HG02840 (cell line): ENCODE measurements around the gene ATP9B.

ENCODE experiments used
- ATAC-seq: cut with Tn5 transposase; IDR thresholded peaks from one replicate; pipeline ENCODE4 v1.9.1; 2021; ENCODE audit warnings: mild to moderate bottlenecking, moderate library complexity, moderate number of reproducible peaks; ENCODE audit not compliant: unreplicated experiment, low FRiP score

Gene ATP9B

DNA sequence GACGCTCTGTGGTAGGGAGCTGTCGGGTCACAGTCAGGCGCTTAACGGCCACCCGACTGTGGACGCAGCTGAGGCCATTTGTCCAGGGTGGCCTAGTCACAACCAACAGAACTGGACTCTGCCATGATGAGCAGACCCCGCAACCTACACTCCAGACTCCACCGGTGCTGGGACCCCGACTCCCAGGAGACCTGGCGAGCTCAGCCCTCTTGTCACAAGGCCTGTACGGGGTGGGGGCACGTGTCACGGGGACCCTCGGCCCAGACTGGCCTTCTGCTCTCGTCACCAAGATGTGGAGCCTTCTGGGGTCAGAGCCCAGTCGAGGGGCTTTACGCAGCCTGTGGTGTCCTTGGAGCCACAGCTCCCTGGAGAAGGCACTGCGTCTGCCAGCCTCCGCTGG, 349.0 kb downstream of the ATP9B start:
- ATAC-seq = no peak

DNA sequence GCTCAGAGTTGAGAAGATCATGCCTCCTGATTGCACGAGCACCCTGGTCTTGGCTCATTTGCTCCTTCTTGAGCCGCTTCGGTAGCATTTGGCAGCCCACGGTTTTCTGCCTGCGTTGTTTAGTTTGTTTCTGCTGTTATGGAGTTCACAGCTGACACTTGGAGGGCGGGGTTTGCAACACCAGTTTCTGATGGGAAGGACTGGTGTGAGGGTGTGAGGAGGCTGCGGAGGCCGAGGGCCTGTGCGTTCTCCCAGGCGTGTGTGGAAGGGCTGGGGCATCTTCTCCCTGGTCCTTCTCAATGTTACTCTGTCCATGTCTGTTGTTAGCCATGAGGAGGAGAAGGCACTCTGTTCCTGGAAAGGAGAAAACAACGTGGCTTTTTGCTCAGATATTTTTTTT, 349.4 kb downstream of the ATP9B start:
- no peak for ATAC-seq

DNA sequence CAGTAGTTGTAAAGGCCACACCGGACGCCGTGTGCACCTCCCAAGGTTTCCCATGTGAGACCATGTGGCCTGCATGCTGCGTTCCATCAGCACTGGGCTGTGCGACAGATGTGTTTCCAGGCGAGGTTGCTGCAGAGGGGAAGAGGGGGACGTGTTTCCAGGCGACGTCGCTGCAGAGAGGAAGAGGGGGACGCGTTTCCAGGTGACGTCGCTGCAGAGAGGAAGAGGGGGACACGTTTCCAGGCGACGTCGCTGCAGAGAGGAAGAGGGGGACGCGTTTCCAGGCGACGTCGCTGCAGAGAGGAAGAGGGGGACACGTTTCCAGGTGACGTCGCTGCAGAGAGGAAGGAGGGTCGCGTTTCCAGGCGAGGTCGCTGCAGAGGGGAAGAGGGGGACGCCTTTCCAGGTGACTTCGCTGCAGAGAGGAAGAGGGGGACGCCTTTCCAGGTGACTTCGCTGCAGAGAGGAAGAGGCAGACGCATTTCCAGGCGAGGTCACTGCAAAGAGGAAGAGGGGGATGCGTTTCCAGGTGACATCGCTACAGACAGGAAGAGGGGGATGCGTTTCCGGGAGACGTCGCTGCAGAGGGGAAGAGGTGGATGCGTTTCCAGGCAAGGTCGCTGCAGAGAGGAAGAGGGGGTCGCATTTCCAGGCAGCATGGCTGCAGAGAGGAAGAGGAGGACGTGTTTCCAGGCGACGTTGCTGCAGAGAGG, 351.0 kb downstream of the ATP9B start:
- no peak for ATAC-seq

DNA sequence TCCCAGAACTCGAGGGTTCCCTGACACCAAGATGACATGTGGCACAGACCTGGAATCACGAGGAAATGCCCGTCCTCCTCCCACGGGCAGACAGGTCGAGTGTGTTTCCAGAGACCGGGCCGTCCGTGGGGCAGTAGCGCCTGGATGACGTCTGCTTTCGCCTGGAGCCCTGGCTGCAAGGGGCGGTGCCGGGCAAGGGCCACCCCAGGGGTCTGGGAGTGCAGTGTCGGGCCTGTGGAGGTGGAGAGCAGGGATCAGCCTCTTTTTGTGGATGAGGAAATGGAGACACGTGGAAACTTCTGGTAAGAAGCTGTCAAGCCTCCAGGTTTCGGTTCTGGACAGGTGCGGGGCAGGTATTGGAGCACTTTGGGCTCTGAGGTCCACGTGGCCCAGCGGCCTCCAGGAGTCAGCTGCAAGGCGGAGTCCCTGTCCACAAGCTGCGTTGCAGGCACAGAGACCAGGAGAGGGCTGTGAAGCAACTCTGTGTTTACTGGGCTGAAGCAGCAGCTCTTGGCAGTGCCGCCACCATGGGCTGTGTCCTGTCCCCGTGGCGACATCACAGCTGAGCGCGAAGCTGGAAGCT, 352.2 kb downstream of the ATP9B start:
- ATAC-seq = no peak

DNA sequence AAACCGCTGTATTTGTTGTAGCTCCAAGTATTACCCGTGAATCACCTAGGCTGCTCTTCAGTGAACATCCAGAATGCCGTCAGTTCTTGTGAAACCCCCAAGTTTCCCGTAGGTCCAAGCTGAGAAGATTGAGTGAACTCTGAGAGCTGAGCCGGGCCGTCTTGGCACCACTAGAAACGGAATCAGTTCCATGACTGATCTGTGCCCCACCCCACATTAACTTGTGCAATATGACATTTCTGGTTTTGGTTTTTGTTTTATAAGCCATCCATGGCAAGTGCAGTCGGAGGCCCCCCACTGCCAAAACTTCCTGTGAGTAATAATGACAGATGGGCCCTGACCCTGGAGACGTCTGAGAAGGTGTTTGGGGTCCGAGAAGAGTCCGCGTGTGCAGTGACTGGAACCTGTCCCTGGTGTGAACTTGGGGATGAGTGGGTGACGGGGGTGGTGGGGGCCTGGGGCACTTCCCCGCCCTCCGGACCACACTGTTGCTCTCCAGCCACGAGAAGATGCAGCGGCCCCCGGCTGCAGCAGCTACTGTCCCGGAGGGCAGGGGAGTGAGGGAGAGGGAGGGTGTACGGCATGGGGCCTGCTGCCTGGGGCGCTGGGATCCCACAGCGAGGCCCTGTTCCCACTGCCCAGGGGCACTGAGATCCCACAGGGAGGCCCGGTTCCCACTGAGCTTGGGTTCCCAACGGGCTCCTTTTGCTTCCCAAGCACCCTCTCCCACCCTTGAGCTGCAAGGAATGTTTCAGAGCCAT, 353.0 kb downstream of the ATP9B start:
- no peak for ATAC-seq

DNA sequence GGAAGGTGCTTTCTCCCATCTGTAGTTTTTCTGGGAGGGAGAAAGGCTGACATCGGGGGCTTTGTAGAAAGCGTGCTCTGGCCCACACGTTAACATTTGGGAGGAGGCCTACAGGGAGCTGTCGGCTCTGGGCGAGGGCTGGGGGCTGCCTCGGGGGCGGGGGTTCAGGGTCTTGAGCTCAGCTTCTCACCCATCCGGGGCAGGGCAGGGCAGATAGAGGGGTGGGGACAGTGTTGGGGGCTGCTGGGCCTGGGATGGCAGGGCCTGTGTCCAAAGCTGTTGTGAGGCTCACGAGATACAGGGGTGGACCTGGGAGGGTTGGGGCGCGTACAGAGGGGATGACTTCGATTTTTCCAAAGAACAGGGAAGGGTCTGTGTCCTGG, 353.6 kb downstream of the ATP9B start:
- no peak for ATAC-seq

DNA sequence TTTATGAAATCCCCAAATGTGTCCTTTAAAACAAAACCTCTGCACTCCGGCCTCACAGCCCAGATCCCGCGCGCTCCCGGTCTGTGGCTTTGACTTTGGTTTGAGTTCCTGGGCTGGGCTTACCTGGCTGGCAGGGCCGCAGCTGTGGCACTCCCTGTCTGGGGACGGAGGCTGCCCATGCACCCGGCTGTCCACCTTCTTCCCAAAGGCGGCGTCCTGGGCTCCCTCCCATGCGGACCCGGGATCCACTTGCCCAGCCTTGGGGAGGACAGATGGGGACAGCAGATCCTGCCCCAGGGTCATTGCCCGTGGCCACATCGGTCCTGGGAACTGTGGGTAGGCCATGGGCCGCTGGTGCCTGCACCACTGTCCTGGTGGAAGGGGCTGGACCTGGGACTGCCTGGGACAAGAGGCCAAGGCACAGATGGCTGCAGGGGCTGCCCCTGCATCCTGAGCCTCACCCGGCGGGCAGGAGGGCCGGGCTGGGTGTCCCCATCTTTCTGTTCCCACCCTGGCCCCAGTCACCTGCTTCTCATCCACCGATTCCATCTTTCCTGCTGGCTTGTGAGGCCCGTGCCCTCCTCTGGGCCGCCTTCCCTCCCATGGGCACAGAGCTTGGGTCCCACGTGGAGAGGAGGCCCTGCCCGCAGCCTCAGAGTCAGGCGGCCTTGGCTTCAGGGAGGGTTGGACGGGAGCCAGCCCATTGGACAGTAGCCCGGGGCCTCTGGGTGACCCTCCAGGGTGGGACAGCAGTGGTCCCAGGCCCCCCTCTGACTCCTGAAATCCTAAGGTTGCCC, 354.2 kb downstream of the ATP9B start:
- no peak for ATAC-seq

DNA sequence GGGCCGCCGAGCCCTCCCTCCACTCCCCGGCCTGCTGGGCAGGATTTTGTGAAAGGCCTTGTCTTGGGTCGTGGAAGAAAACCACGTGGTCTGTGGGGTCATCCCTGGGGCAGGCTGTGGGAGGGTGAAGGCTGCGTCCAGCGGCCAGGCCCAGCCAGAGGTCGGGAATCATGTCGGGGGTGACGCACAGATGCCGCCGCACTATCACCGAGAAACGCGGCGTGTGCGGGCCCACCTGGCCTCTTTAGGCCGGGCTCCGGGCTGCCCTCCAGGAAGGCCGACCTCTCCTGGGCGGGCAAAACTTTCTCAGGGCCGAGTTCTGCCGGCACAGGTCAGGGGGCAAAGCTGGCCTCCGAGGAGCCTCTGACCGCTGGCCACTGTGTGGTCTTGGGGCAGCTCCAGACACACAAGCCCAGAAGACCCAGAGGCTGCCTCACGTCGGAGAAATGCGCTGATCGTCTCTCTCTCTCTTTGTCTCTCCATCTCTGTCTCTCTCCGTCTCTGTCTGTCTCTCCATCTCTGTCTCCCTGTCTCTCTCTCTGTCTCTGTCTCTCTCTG, 354.9 kb downstream of the ATP9B start:
- no peak for ATAC-seq

DNA sequence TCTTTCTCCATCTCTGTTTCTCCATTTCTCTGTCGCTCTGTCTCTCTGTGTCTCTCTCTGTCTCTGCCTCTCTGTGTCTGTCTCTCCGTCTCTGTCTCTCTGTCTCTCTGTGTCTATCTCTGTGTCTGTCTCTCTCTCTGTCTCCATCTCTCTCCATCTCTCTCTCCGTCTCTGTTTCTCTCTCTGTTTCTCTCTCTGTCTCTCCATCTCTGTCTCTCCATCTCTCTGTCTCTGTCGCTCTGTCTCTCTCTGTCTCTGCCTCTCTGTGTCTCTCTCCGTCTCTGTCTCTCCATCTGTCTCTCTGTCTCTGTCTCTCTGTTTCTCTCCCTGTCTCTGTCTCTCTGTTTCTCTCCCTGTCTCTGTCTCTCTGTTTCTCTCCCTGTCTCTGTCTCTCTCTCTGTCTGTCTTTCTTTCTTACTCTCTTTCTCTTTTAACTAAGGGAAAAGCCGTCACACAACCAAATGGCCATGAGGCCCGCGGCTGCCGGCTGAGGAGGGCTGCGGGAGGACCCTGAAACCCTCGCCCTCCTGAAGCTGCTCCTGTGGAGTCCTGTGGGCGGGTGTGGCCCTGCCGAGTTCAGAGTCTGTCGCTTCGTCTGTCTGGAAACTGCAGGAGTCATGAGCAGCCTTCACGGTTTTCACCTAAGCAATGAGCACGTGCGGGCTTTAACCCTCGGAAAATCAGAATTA, 355.8 kb downstream of the ATP9B start:
- no peak for ATAC-seq

DNA sequence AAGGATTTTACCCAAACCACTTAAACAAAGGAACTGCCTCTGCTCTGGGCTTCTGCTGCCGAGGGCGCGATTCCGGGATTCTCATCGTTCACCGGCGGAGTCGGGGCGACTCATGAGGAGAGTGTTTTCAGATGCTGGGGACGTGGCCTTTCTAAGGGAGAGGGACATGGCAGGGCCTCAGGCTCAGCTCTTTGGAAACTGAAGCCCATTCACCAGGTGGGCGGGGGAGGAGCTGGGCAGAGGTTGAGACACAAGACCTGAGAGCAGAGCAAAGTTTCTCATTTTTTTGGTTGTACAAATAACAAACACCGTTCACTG, 356.3 kb downstream of the ATP9B start:
- ATAC-seq = no peak

DNA sequence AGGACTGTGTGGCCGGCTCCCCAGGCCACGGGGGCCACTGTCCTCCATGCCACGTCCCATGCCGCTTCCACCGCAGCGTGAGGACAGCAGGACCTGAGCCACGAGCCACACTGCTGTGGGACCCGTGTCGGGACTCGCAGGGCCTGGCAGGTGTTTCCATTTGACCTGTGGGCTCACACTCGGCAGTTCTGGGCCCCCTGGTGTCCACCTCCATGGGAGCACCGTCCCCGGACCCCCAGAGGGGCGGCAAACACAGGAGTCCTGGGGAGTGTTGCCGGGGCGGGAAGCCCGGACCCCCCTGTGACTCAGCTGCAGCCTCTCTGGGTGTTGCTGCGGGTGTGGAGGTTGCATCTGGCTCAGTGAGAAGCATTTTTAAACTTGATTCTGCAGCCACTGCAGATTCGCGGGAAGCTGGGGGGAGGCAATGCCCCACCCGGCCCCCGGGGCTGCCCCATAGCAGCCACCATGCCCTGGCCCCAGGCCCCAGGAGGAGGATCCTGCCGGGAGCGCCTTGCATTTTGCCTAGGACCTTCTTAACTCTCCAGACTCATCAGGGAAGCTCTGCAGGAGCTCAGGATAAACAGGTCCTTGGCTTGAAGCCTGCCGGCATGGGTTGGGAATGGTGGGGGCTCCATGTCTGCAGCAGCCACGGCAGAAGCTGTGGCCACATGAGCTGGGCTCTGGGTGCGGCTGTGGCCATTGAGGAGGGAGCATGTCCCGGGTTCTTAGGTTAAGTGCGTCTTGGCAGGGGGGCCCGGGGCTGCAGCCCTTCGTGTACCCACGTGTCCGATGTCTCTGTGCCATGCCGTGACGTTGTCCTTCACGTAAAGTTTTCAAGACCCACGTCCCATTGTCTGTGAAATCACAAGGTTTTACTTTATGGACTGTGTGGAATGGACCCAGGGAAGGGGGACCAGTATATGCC, 357.4 kb downstream of the ATP9B start:
- no peak for ATAC-seq

DNA sequence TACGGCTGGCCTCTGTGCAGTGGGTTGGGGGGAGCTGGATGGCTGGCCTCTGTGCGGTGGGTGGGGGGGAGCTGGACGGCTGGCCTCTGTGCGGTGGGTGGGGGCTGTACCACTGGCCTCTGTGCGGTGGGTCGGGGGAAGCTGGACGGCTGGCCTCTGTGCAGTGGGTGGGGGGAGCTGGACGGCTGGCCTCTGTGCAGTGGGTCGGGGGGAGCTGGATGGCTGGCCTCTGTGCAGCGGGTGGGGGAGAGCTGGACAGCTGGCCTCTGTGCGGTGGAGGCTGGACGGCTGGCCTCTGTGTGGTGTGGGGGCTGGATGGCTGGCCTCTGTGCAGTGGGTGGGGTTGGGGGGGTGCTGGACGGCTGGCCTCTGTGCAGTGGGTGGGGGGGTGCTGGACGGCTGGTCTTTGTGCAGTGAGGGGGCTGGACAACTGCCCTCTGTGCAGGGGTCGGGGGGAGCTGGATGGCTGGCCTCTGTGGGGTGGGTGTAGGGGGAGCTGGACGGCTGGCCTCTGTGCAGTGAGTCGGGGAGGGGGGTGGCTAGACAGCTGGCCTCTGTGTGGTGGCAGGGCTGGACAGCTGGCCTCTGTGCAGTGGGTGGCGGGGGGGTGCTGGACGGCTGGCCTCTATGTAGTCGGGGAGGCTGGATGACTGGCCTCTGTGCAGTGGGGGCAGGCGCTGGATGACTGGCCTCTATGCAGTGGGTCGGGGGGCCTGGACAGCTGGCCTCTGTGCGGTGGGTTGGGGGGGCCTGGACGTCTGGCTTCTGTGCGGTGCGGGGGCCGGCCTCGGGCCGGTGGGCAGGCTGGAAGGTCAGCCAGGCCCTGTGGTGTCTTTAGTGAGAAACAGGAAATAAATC, 358.4 kb downstream of the ATP9B start:
- no peak for ATAC-seq
